HCT116 (cell line): ENCODE results near the gene CAPZB.

Experiments used
- CTCF ChIP-seq, 3 experiments: fragments of 200-600 bp in 1 of 3; sonication (generic) in 1 of 3; IDR thresholded peaks in 2 of 3; conservative IDR thresholded peaks in 1 of 3; 2 replicates each; pipeline ENCODE4 v1.5.1; 2012 to 2017; ENCODE audit warnings: low read depth in 2 of 3, low read length in 2 of 3, antibody characterized with exemption in 1 of 3, borderline replicate concordance in 1 of 3, control low read depth in 1 of 3, mild to moderate bottlenecking in 1 of 3, mixed read lengths in 1 of 3, mixed run types in 1 of 3, moderate library complexity in 1 of 3; ENCODE audit not compliant: insufficient read depth in 1 of 3
- EGR1 ChIP-seq: IDR thresholded peaks from 2 replicates; pipeline ENCODE4 v1.6.1; 2012; ENCODE audit warnings: low read depth
- JUND ChIP-seq: IDR thresholded peaks from 2 replicates; pipeline ENCODE4 v1.6.1; 2012
- POLR2AphosphoS5 ChIP-seq: IDR thresholded peaks from 2 replicates; pipeline ENCODE4 v1.6.1; 2011; ENCODE audit warnings: mild to moderate bottlenecking, low read depth, low read length, moderate library complexity

- TF ChIP-seq EGR1 (no peak), POLR2AphosphoS5 (no peak), JUND (no peak), CTCF (IDR thresholded peaks at IDR 0.05 in 2 of 3, conservative IDR thresholded peaks at IDR 0.05 in 1 of 3; ENCODE audit: borderline replicate concordance in 1 of 3, insufficient read depth in 1 of 3, low read depth in 2 of 3, low read length in 2 of 3) (no peak)
These were observed 143.1 kb downstream of the CAPZB start for GRCh38 chr1:19342062-19342750.
